ENCODE measurements around the gene CSNK2A2. TPM values are rescaled to one million over a fixed set of nuclear protein-coding genes. Genes with fewer than 3 reads are reported as not detected.

Gene CSNK2A2
- total RNA-seq, 1 donor = 25.4 TPM

GRCh38 chr16:58125041-58125440 is 72.9 kb downstream of the CSNK2A2 start:
- H3K4me3 ChIP-seq (ENCODE audit: low read depth, low read length) = no peak overlapping the region
- TF ChIP-seq, protein P1, sequence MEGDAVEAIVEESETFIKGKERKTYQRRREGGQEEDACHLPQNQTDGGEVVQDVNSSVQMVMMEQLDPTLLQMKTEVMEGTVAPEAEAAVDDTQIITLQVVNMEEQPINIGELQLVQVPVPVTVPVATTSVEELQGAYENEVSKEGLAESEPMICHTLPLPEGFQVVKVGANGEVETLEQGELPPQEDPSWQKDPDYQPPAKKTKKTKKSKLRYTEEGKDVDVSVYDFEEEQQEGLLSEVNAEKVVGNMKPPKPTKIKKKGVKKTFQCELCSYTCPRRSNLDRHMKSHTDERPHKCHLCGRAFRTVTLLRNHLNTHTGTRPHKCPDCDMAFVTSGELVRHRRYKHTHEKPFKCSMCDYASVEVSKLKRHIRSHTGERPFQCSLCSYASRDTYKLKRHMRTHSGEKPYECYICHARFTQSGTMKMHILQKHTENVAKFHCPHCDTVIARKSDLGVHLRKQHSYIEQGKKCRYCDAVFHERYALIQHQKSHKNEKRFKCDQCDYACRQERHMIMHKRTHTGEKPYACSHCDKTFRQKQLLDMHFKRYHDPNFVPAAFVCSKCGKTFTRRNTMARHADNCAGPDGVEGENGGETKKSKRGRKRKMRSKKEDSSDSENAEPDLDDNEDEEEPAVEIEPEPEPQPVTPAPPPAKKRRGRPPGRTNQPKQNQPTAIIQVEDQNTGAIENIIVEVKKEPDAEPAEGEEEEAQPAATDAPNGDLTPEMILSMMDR (IDR thresholded peaks at IDR 0.05; ENCODE audit: insufficient read depth, low read length) = no peak
- DNase-seq (ENCODE audit: low read depth) = no peak

GRCh38 chr16:58124601-58124915 is 73.3 kb downstream of the CSNK2A2 start:
- peak; percentile 33 for DNase-seq (ENCODE audit: low read depth)
- H3K4me3 ChIP-seq (ENCODE audit: low read depth, low read length) = no peak overlapping the region
- TF ChIP-seq, protein P1 (IDR thresholded peaks at IDR 0.05; ENCODE audit: insufficient read depth, low read length) = no peak

- TF ChIP-seq, protein P1 (IDR thresholded peaks at IDR 0.05; ENCODE audit: insufficient read depth, low read length) = no peak
- DNase-seq (ENCODE audit: low read depth) = no peak
These were observed 73.9 kb downstream of the CSNK2A2 start for GRCh38 chr16:58123896-58124600.

DNA sequence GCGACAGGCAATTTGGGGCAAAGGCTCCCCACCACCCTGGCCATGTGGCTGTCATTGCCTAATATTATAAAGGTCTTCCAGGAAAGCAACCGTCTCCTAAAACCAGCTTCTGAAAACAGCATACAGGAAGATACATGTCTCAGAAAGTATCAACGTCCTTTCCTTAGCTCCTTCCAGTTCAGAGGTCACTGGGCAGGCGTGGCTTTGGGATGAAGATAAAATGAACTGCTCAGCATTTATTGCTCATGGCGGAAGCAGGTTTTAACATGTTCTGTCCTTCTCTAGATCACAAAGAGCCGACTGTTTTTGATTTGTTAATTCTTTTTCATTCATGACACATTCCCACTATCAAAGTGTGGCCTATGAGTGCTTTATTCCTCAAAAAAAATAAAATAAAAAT is 76.8 kb downstream of the CSNK2A2 start:
- no peak overlapping the region for H3K4me3 ChIP-seq (ENCODE audit: low read depth, low read length)
- no peak for DNase-seq (ENCODE audit: low read depth)
- TF ChIP-seq, protein P1 (IDR thresholded peaks at IDR 0.05; ENCODE audit: insufficient read depth, low read length) = no peak

More at GRCh38 chr16:58123896-58124600, 73.9 kb downstream of the CSNK2A2 start:
- no peak overlapping the region for H3K4me3 ChIP-seq (ENCODE audit: low read depth, low read length)

- TF ChIP-seq, protein P1 (IDR thresholded peaks at IDR 0.05; ENCODE audit: insufficient read depth, low read length) = no peak
- DNase-seq (ENCODE audit: low read depth) = peak; percentile 21
- no peak overlapping the region for H3K4me3 ChIP-seq (ENCODE audit: low read depth, low read length)
These were observed 77.7 kb downstream of the CSNK2A2 start for GRCh38 chr16:58120234-58120633.

GRCh38 chr16:58119509-58119845 is 78.4 kb downstream of the CSNK2A2 start:
- DNase-seq (ENCODE audit: low read depth) = no peak
- TF ChIP-seq, protein P1 (IDR thresholded peaks at IDR 0.05; ENCODE audit: insufficient read depth, low read length) = no peak
- no peak overlapping the region for H3K4me3 ChIP-seq (ENCODE audit: low read depth, low read length)

All from fibroblast of the aortic adventitia (primary cell).